Measurements from ENCODE around the gene ACACB. TPM values are rescaled to one million over a fixed set of nuclear protein-coding genes. Genes with fewer than 3 reads are reported as not detected.

Gene ACACB
- polyA plus RNA-seq, 2 of the 4 experiments (the other 2 are of a cell fraction) = 6.8 to 7.6 TPM

- no peak overlapping the region for H3K4me3 ChIP-seq
- DNase-seq (ENCODE audit: low read depth in 1 of 2, low spot score in 1 of 2) (no peak), ATAC-seq (no peak), FAIRE-seq (no peak)
- TF ChIP-seq FOXS1 (CRISPR knock-in tag; IDR thresholded peaks at IDR 0.05) (no peak), CHD4 (IDR thresholded peaks at IDR 0.05; ENCODE audit: borderline replicate concordance) (no peak), FOSL2 (IDR thresholded peaks at IDR 0.05) (no peak), FOSL2 (CRISPR knock-in tag; IDR thresholded peaks at IDR 0.05) (no peak), ELK1 (IDR thresholded peaks at IDR 0.05; ENCODE audit: low read depth, low read length) (no peak), RCOR1 (IDR thresholded peaks at IDR 0.05; ENCODE audit: low read depth, low read length) (no peak), BHLHE40 (IDR thresholded peaks at IDR 0.05; ENCODE audit: low read depth, low read length) (no peak), GATA3 (IDR thresholded peaks at IDR 0.05; ENCODE audit: borderline replicate concordance) (no peak), KDM1A (IDR thresholded peaks at IDR 0.05; ENCODE audit: low read depth) (no peak), NPAS2 (CRISPR knock-in tag; IDR thresholded peaks at IDR 0.05; ENCODE audit: borderline replicate concordance) (no peak), REST (IDR thresholded peaks at IDR 0.05) (no peak), CTCF (IDR thresholded peaks at IDR 0.05) (no peak), HOXA7 (CRISPR knock-in tag; IDR thresholded peaks at IDR 0.05) (no peak), RNF2 (IDR thresholded peaks at IDR 0.05; ENCODE audit: borderline replicate concordance, low read depth) (no peak), JUNB (IDR thresholded peaks at IDR 0.05) (no peak), ATOH8 (CRISPR knock-in tag; IDR thresholded peaks at IDR 0.05; ENCODE audit: low read depth) (no peak), ZFP36 (IDR thresholded peaks at IDR 0.05; ENCODE audit: borderline replicate concordance, partially characterized antibody) (no peak), HOXB13 (CRISPR knock-in tag; IDR thresholded peaks at IDR 0.05; ENCODE audit: low read depth) (no peak), USF2 (IDR thresholded peaks at IDR 0.05) (no peak), POLR2AphosphoS2 (conservative IDR thresholded peaks at IDR 0.05; ENCODE audit: low read length) (no peak), HES2 (IDR thresholded peaks at IDR 0.05) (no peak)
- H3K4me2 ChIP-seq = no peak overlapping the region
- 79% methylated on average over 7 of the region's 7 CpGs for whole genome bisulfite sequencing (ENCODE audit: missing lambda C conversion rate)
- H3K27ac ChIP-seq = no peak overlapping the region
- ChIA-PET CTCF (interaction anchor here (0.7 to 1.5 kb wide), 2 partner anchors 86 to 110 kb away, joined by 3 read pairs; no protein-coding TSS in a partner anchor), POLR2A (no interaction called here)
- no peaks in the 10 kb centered on the region for H3K9me3 ChIP-seq
- H3K4me1 ChIP-seq = no peaks in the 10 kb centered on the region
Measured at GRCh38 chr12:109222062-109222461, 105.7 kb downstream of the ACACB start.
